CD4-positive, alpha-beta T cell treated with Interleukin-4 for 1 hour (primary cell): Measurements from ENCODE around the gene RSPRY1.
A peak's percentile ranks its signal among the peaks of the same experiment; 100 is the strongest.

Experiments used
- DNase-seq, 2 donors: peaks; one replicate each; pipeline ENCODE4 v3.0.0-alpha.2; 2020 to 2022

Gene RSPRY1

DNA sequence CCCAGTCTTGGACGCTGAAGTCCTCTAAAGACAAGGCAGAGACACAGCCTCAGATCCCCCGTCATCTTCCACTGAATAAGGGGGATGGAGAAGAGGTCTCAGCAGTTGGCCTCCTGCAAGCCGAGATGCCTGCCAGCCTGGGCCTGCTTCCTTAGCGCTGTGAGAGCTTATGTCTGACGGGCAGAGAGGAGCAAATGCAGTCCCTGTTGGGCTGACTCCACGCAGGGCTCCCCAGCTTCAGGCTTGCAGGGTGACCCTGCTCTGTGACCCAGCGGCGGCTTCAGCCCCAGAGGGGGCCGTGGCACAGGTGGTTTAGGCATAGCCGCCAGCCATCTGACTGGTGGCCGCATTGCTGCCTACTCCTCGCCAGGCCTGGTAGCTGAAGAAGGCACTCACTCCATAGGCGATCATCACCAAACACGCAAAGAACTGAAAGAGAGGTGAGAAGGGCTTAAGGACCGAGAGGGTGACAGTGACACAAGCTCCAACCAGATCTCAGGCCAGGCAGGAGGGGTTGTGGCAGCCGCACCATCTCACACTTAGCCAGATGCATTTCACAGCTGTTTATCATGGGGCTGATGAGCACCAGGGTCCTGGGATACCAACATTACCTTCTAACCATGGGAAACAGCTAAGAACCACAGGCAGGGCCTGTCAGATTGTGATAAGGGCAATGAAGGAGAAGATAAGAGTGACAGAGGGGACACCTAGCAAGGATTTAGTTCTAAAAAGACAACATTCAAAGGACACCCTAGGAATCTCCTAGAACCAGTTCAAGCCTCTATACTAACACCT is 70.7 kb downstream of the RSPRY1 start:
- DNase-seq: no peak

DNA sequence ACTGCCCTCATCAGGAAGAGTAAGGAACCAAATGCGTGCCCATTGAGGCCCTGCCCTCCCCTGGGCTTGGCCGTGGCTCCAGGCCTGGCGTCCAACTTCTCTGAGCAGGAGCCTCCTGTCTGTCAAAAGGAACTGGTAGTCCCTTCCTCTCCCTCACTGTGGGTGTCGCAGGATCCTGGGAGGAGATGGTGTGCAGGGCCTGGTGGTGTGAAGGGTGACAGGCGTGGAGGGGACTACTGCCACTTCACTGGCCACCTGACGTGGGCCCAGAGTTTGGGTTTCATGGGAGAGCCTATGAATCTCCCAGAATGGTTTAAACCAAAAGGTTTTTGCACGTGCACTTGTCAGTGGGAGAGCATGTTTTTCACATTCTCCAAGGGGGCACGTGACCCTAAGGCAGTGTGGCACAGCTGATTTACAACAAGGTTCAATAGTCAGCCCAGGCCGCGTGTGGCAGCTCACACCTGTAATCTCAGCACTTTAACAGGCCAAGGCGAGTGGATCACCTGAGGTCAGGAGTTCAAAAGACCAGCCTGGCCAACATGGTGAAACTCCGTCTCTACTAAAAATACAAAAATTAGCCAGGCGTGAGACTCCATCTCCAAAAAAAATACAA is 71.4 kb downstream of the RSPRY1 start:
- no peak for DNase-seq

DNA sequence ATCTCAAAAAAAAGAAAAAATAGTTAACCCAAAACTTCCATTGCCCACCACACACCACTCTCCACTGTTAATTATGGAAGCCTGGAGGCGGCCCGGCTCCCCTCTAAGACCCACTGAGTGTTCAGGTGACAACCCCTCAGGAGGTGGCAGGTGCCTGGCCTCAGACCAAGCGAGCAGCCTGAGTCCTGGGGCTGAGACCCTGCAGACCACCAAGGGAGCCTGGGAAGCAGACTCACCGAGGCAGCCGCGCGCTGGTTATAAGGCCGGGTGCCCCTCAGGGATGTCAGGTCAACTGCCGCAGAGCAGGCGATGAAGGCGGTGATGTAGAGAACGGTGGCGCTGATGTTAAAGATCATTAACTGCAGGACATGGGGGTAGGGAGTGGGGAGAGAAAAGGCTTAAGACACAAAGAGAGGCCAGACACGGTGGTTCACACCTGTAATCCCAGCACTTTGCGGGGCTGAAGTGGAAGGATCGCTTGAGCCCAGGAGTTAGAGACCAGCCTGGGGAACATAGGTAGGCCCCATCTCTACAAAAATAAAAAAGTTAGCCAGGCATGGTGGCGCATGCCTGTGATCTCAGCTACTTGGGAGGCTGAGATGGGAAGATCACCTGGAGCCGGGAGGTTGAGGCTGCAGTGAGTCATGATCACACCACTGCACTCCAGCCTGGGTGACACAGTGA is 72.2 kb downstream of the RSPRY1 start:
- no peak for DNase-seq

- DNase-seq: no peak
Measured at GRCh38 chr16:57258910-57259475, 72.9 kb downstream of the RSPRY1 start.

DNA sequence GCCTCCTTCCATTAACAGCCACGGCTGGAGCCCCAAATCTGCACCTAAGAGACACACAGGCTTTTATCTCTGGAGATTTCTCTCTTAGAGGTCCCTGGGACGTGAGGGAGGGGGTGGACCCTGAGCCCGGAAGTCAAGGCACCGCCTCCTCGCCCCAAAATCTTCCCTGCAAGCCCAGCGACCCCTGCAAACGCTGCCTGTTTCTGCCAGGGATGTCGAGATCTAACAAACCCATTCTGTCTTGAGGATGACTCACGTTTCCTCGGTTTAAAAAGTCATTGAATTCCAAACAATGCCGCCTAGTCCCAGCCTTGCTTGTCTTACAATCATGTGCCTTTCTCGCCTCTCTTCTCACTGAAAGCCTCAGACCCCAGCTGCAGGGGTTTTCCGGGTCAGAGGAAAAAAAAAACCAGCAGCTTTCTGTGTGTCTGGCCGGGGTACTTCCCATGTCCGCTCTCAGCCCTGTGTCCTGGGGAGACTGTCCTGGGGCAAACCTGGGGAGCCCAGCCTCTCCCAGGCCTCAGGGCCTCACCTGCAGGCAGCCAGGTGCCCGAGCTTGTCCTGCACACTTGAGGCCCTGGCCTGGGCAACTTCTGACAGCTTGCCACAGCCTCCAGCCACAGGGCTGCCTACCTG is 74.3 kb downstream of the RSPRY1 start:
- DNase-seq: peak in 1 of 2 donors; percentile 28

DNA sequence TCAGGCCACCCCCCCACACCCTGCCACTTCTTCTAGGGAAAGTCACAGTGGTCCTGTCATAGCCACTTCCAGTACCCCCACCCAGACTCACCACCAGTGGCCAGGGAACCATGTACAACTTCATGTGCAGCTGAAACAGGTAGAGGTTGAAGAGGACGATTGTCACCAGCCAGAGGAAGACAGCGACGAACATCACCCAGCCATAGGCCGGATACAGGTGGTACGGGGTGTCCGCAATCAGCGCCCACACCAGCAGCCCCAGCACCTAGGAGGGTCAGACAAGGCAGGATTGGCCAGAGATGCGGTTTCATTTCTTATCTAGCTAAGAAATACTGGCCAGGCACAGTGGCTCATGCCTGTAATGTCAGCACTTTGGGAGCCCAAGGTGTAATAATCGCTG is 75.7 kb downstream of the RSPRY1 start:
- DNase-seq: no peak

GRCh38 chr16:57262841-57263540 is 76.9 kb downstream of the RSPRY1 start:
- DNase-seq: no peak

DNA sequence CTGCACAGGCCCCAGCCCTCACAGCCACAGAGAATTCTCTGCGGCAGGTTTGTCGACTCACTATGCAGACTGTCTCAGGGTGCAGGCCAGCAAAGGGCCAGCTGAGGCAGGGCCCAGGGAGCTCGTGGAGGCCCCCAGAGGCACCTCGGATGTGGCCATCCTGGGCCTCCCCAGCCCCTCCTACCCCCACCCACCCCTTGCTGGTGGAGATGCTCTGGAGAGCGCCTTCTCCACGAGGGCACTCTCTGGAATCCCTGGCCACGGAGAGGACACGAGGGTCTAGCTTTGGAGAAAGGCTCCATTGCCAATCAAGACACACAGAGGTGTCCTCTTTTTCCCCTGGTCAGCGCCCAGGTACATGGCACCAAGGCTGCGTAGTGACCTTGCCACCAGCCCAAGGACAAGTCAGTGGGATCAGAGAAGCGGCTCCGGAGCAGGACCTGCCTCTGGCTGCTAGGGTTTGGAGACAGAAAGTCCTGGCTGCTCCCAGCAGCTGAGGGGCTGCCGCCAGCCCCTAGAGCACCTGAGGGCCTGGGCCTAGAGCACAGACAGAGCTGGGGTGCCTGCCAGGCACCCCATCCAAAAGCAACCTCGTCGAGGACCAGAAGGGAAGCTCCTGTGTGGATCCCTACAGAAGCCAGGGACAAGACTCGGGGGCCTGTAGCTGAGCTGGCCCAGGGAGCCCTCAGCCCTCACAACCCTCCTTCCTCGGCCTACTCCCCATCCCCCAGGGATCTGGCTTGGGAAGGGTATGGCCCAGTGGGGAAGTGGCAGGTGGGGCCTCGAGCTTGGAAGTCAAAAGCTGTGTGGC is 77.6 kb downstream of the RSPRY1 start:
- no peak for DNase-seq

GRCh38 chr16:57264381-57264780 is 78.3 kb downstream of the RSPRY1 start:
- DNase-seq: no peak

DNA sequence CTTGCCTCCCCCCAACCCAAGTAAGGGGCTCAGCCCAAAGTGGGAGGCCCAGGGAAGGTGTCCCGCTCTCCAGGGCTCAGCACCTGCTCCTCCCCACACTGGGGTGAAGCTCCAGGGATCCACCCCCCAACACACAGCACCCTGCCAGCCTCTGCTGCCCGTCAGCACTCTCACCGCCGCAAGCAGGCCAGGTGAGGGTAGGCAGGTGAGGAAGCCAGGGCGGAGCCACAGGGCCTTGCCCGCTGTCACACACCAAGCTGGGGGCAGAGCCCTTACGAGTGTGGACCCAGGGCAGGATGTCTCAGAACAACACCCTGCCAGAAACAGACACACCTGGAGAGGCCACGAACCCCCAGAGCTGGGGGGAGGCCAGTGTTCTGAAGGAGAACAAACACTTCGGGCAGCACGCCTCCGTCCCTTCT is 78.8 kb downstream of the RSPRY1 start:
- peak in 1 of 2 donors; percentile 20 for DNase-seq

DNA sequence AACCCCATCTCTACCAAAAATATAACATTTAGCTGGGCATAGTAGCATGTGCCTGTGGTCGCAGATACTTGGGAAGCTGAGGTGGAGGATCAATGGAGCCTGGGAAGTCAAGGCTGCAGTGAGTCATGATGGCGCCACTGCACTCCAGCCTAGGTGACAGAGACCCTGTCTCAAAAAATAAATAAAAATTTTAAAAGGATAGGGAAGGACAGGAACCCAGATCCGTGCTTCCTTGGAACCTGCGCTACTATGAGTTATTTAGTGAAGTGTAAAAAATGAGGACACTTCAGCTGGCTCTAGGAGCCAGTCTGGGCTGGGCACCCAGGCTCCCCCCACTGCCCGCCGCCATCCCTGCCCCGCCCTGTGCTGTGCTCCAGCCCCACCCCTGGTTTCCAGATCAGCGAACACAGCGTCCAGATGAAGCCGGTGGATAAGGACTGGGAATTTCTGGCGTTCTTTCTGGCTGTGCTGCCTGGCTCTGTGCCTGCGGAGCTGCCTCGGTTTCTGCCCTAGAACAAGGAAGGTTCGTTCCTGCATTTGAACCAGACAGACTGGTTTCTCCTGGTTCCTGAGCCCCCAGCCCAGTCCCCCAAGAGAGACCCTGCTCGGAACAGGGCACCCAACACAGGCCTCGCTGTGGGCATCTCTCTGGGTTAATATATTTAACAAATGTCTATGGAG is 79.9 kb downstream of the RSPRY1 start:
- no peak for DNase-seq

- DNase-seq: peak; percentile 48 to 62
Measured at GRCh38 chr16:57266531-57267260, 80.6 kb downstream of the RSPRY1 start.

DNA sequence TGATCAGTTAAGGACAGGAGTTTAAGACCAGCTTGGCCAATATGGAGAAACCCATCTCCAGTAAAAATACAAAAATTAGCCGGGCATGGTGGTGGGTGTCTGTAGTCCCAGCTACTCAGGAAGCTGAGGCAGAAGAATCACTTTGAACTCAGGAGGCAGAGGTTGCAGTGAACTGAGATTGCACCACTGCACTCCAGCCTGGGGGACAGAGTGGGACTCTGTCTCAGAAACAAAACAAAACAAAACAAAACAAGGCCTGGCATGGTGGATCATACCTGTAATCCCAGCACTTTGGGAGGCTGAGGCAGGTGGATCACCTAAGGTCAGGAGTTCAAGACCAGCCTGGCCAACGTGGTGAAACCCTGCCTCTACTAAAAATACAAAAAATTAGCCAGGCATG is 81.2 kb downstream of the RSPRY1 start:
- DNase-seq: peak in 1 of 2 donors; percentile 19

GRCh38 chr16:57268804-57269800 is 83.0 kb downstream of the RSPRY1 start:
- DNase-seq: no peak

- no peak for DNase-seq
Measured at GRCh38 chr16:57270221-57271062, 84.3 kb downstream of the RSPRY1 start.

- DNase-seq: no peak
Measured at GRCh38 chr16:57271063-57271345, 84.9 kb downstream of the RSPRY1 start.

- DNase-seq: no peak
Measured at GRCh38 chr16:57271867-57272495, 85.9 kb downstream of the RSPRY1 start.

DNA sequence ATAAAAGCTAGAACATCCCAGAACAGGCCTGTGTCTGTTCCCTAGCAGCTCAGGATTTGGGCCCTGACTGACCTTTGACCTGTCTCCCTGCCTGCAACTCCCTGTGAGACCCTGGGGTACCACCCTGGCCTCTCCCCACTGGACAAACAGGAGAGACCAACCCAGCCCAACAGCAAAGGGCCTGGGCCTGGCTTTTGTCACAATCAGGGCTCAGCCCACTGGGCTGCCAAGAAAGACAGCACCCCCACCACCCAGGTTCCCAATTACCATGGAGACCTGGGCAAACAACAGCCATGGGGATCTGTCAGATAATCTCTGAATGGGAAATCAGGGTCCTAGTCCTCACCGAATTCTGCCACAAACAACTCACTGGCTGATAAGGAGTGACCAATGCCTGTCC is 87.2 kb downstream of the RSPRY1 start:
- DNase-seq: no peak
